H1 (cell line): ENCODE data around the gene PITPNB. TPM values are rescaled to one million over a fixed set of nuclear protein-coding genes. Genes with fewer than 3 reads are reported as not detected.

ENCODE experiments used
- CTCF ChIA-PET: fragments of 300-600 bp; sonication (Branson Sonifier 250); formaldehyde crosslinking; loops from one replicate; lab custom pipeline; 2021; ENCODE audit not compliant: partially characterized antibody; lab: Charles Lee
- POLR2A ChIA-PET: fragments of 300-600 bp; sonication (Branson Sonifier 250); formaldehyde crosslinking; loops from one replicate; lab custom pipeline; 2021; ENCODE audit warnings: inconsistent platforms; ENCODE audit not compliant: partially characterized antibody; lab: Charles Lee
- DNase-seq, 2 experiments: peaks; one replicate each; pipeline versions ENCODE4 v3.0.0 to v3.0.0-alpha.2; 2010 to 2022; ENCODE audit warnings: low spot score in 2 of 2, low read depth in 1 of 2, mixed read lengths in 1 of 2
- FAIRE-seq: peaks from 2 replicates; lab custom pipeline; 2011; peaks lifted over from hg19 to GRCh38; lab: Jason Lieb, UNC
- H2AFZ ChIP-seq: 2 replicates; pipeline ENCODE4 v1.8.1; 2012; ENCODE audit warnings: low read length, inconsistent platforms
- H2AK5ac ChIP-seq: 2 replicates; pipeline ENCODE4 v1.6.1; 2013; ENCODE audit warnings: low read depth, low read length
- H2BK120ac ChIP-seq: replicated peaks from 2 replicates; pipeline ENCODE3; 2013; ENCODE audit warnings: low read depth, low read length, inconsistent platforms
- H2BK12ac ChIP-seq: 2 replicates; pipeline ENCODE4 v1.6.1; 2013; ENCODE audit warnings: low read depth, low read length
- H2BK15ac ChIP-seq: 2 replicates; pipeline ENCODE4 v1.6.1; 2013; ENCODE audit warnings: low read length
- H2BK20ac ChIP-seq: 2 replicates; pipeline ENCODE4 v1.6.1; 2013; ENCODE audit warnings: low read length
- H2BK5ac ChIP-seq: 2 replicates; pipeline ENCODE4 v1.6.1; 2013; ENCODE audit warnings: low read depth, low read length
- H3K14ac ChIP-seq: 2 replicates; pipeline ENCODE4 v1.6.1; 2013; ENCODE audit warnings: inconsistent platforms; ENCODE audit not compliant: insufficient read length
- H3K18ac ChIP-seq: 2 replicates; pipeline ENCODE4 v1.6.1; 2013; ENCODE audit warnings: low read length; ENCODE audit errors: extremely low read depth
- H3K23ac ChIP-seq: 2 replicates; pipeline ENCODE4 v1.6.1; 2013; ENCODE audit warnings: inconsistent platforms; ENCODE audit not compliant: insufficient read length
- H3K23me2 ChIP-seq: 2 replicates; pipeline ENCODE4 v1.6.1; 2013; ENCODE audit warnings: low read depth, low read length
- H3K27ac ChIP-seq: 2 replicates; pipeline ENCODE4 v1.6.1; 2011; ENCODE audit warnings: low read depth, low read length, inconsistent platforms
- H3K27me3 ChIP-seq, 4 experiments: replicated peaks in 1 of 4; 1 replicate in 1 of 4; 2 replicates in 3 of 4; pipeline versions ENCODE4 v1.6.1 to v1.8.1; 2011 to 2013; ENCODE audit warnings: low read length in 3 of 4, mild to moderate bottlenecking in 3 of 4, inconsistent platforms in 2 of 4, mixed read lengths in 2 of 4, moderate library complexity in 1 of 4; ENCODE audit not compliant: control insufficient read depth in 3 of 4, insufficient read depth in 3 of 4; ENCODE audit errors: extremely low read depth in 1 of 4
- H3K36me3 ChIP-seq, 4 experiments: 2 replicates each; pipeline versions ENCODE4 v1.6.1 to v1.8.1; 2011 to 2013; ENCODE audit warnings: mild to moderate bottlenecking in 4 of 4, low read length in 3 of 4, moderate library complexity in 2 of 4, control low read depth in 1 of 4, inconsistent platforms in 1 of 4; ENCODE audit not compliant: insufficient read depth in 4 of 4, control insufficient read depth in 2 of 4
- H3K4ac ChIP-seq: replicated peaks from 2 replicates; pipeline ENCODE3; 2013; ENCODE audit warnings: low read length, low read depth, mixed read lengths, inconsistent platforms; ENCODE audit not compliant: insufficient read length
- H3K4me1 ChIP-seq, 4 experiments: replicated peaks in 1 of 4; 1 replicate in 1 of 4; 2 replicates in 3 of 4; pipeline versions ENCODE4 v1.6.1 to v1.8.1; 2011 to 2013; ENCODE audit warnings: low read length in 3 of 4, inconsistent platforms in 2 of 4, mixed read lengths in 1 of 4; ENCODE audit not compliant: insufficient read depth in 4 of 4, control insufficient read depth in 3 of 4
- H3K4me2 ChIP-seq, 2 experiments: 2 replicates each; pipeline versions ENCODE4 v1.6.1 to v1.8.1; 2011 to 2013; ENCODE audit warnings: low read depth in 2 of 2, low read length in 2 of 2, control low read depth in 1 of 2, inconsistent platforms in 1 of 2, mild to moderate bottlenecking in 1 of 2; ENCODE audit not compliant: insufficient read depth in 1 of 2
- H3K4me3 ChIP-seq, 4 experiments: fragments of 200-600, 300-600 bp in 1 of 4; sonication (generic), shearing (Covaris generic), sonication (Bioruptor Twin) in 1 of 4; 2 replicates each; pipeline versions ENCODE4 v1.5.1 to v1.8.1; 2011 to 2016; ENCODE audit warnings: low read length in 4 of 4, low read depth in 3 of 4, control low read depth in 2 of 4, inconsistent platforms in 2 of 4, mild to moderate bottlenecking in 2 of 4, mixed read lengths in 1 of 4, moderate library complexity in 1 of 4; ENCODE audit not compliant: insufficient read depth in 2 of 4; ENCODE audit errors: extremely low read depth in 1 of 4
- H3K56ac ChIP-seq: replicated peaks from 2 replicates; pipeline ENCODE3; 2013; ENCODE audit warnings: low read depth, mild to moderate bottlenecking, mixed read lengths, low read length, inconsistent platforms; ENCODE audit not compliant: insufficient read length
- H3K79me1 ChIP-seq: 2 replicates; pipeline ENCODE4 v1.6.1; 2013; ENCODE audit warnings: low read depth, low read length, control low read depth
- H3K79me2 ChIP-seq, 2 experiments: 2 replicates each; pipeline versions ENCODE4 v1.6.1 to v1.8.1; 2012 to 2013; ENCODE audit warnings: low read length in 2 of 2, mild to moderate bottlenecking in 2 of 2, inconsistent platforms in 1 of 2; ENCODE audit not compliant: insufficient read depth in 2 of 2, control insufficient read depth in 1 of 2
- H3K9ac ChIP-seq, 4 experiments: replicated peaks in 1 of 4; 1 replicate in 1 of 4; 2 replicates in 3 of 4; pipeline versions ENCODE4 v1.6.1 to v1.8.1; 2011 to 2013; ENCODE audit warnings: low read depth in 3 of 4, low read length in 3 of 4, control low read depth in 2 of 4, mild to moderate bottlenecking in 2 of 4, moderate library complexity in 2 of 4, inconsistent platforms in 1 of 4; ENCODE audit errors: extremely low read depth in 1 of 4
- H3K9me3 ChIP-seq, 2 experiments: 2 replicates each; pipeline versions ENCODE4 v1.6.1 to v1.8.1; 2012 to 2013; ENCODE audit warnings: mild to moderate bottlenecking in 2 of 2, moderate library complexity in 2 of 2, control low read depth in 1 of 2, inconsistent platforms in 1 of 2, low read depth in 1 of 2, low read length in 1 of 2, mixed read lengths in 1 of 2; ENCODE audit not compliant: insufficient read depth in 2 of 2
- H4K20me1 ChIP-seq, 2 experiments: replicated peaks in 1 of 2; 2 replicates each; pipeline versions ENCODE3 to v1.8.1; 2011 to 2013; ENCODE audit warnings: inconsistent platforms in 2 of 2, low read length in 2 of 2, mild to moderate bottlenecking in 1 of 2; ENCODE audit not compliant: insufficient read depth in 2 of 2, control insufficient read depth in 1 of 2
- H4K5ac ChIP-seq: 2 replicates; pipeline ENCODE4 v1.6.1; 2013; ENCODE audit warnings: low read length, low read depth, mixed read lengths, inconsistent platforms; ENCODE audit not compliant: insufficient read length
- H4K8ac ChIP-seq: 2 replicates; pipeline ENCODE4 v1.8.0; 2013; ENCODE audit warnings: mild to moderate bottlenecking, moderate library complexity, low read length, inconsistent platforms; ENCODE audit not compliant: insufficient read depth; ENCODE audit errors: extremely low read depth
- H4K91ac ChIP-seq: replicated peaks from 2 replicates; pipeline ENCODE3; 2013; ENCODE audit warnings: low read length, mixed read lengths, inconsistent platforms; ENCODE audit not compliant: insufficient read length
- CBX5 ChIP-seq: fragments of 300-800, 300-1000 bp; sonication (generic); IDR thresholded peaks from 2 replicates; pipeline ENCODE4 v1.7.1; 2016; ENCODE audit warnings: antibody characterized with exemption, low read length, low read depth
- CTCF ChIP-seq, 3 experiments: IDR thresholded peaks; 1 replicate in 2 of 3; 2 replicates in 1 of 3; pipeline versions ENCODE4 v1.5.1 to v1.6.1; 2011; ENCODE audit warnings: low read length in 3 of 3, mild to moderate bottlenecking in 3 of 3, inconsistent platforms in 2 of 3, low read depth in 1 of 3, moderate library complexity in 1 of 3; ENCODE audit not compliant: insufficient read depth in 1 of 3; ENCODE audit errors: control extremely low read depth in 1 of 3
- POU5F1 ChIP-seq: IDR thresholded peaks from 2 replicates; pipeline ENCODE4 v1.6.1; 2011; ENCODE audit warnings: low read depth, mild to moderate bottlenecking, low read length, moderate library complexity
- RAD21 ChIP-seq, 2 experiments: IDR thresholded peaks in 1 of 2; conservative IDR thresholded peaks in 1 of 2; 2 replicates each; pipeline ENCODE4 v1.6.1; 2011; ENCODE audit warnings: low read depth in 2 of 2, low read length in 2 of 2, improper control_type of control experiment in 1 of 2, inconsistent platforms in 1 of 2, mild to moderate bottlenecking in 1 of 2, moderate library complexity in 1 of 2
- RBBP5 ChIP-seq: IDR thresholded peaks from 2 replicates; pipeline ENCODE4 v1.7.1; 2012; ENCODE audit warnings: low read depth, mild to moderate bottlenecking, inconsistent platforms, low read length, moderate library complexity, borderline replicate concordance
- SIRT6 ChIP-seq: IDR thresholded peaks from one replicate; pipeline ENCODE4 v1.7.1; 2012; ENCODE audit warnings: low read length, inconsistent platforms
- SP1 ChIP-seq: IDR thresholded peaks from 2 replicates; pipeline ENCODE4 v1.6.1; 2011; ENCODE audit warnings: low read depth, low read length
- SP4 ChIP-seq: IDR thresholded peaks from 2 replicates; pipeline ENCODE4 v1.6.1; 2012; ENCODE audit warnings: low read length, inconsistent platforms
- TAF1 ChIP-seq: IDR thresholded peaks from 2 replicates; pipeline ENCODE4 v1.6.1; 2011; ENCODE audit warnings: mild to moderate bottlenecking, low read depth, low read length
- WGBS, 2 experiments: shearing (Covaris generic) in 1 of 2; methylation state at CpG; one replicate each; pipeline versions ENCODE4 v1.1.6 to v1.1.7; 2013 to 2015; ENCODE audit warnings: low lambda C conversion rate in 2 of 2, mixed read lengths in 2 of 2, inconsistent platforms in 1 of 2, low coverage in 1 of 2, missing lambda C conversion rate in 1 of 2; ENCODE audit not compliant: insufficient replicate concordance in 2 of 2, insufficient coverage in 1 of 2, insufficient read length in 1 of 2; ENCODE audit errors: extremely low coverage in 1 of 2, missing lambda C conversion rate in 1 of 2; 5-methylcytosine and 5-hydroxymethylcytosine counted together
- polyA plus RNA-seq, 7 experiments: library from polyadenylated mRNA; depleted of rRNA in 3 of 7; stranded (reverse) in 5 of 7; unstranded in 2 of 7; fragments of >200 nt in 5 of 7; fragments of 200-250 nt in 2 of 7; gene quantifications; 1 replicate in 5 of 7; 2 replicates in 1 of 7; 4 replicates in 1 of 7; pipeline versions ENCODE4 v1.2.1 to v1.2.3, GENCODE V29; 2011 to 2013; ENCODE audit warnings: missing spikeins in 2 of 7, mixed read lengths in 2 of 7
- total RNA-seq: library from RNA; stranded (reverse); fragmentation: NEBNext Ultra II Directional; extraction: Animal tissue kit (Norgen Biotek cat#: 25700); gene quantifications from 2 replicates; pipeline ENCODE4 v1.2.1, GENCODE V29; 2021

Gene PITPNB
- total and polyA plus RNA-seq, 2 of the 8 experiments (the other 6 are each of a cell fraction or from before 2014, with no cell fraction given) = 24.6 to 89.3 TPM

- H2AK5ac ChIP-seq = peak overlapping the region; percentile 6; the same call in 1 of the 2 replicates
- no peak for DNase-seq
- POLR2A ChIA-PET = no interaction called here
- TF ChIP-seq SP1 = no peak
- TF ChIP-seq SP4 = no peak
- no peak for TF ChIP-seq POU5F1
- TF ChIP-seq RAD21 (IDR thresholded peaks at IDR 0.05 in 1 of 2, conservative IDR thresholded peaks at IDR 0.05 in 1 of 2; ENCODE audit: low read depth in 2 of 2, low read length in 2 of 2) = peak; percentile 36 to 55
- TF ChIP-seq CTCF (IDR thresholded peaks at IDR 0.05; ENCODE audit: control extremely low read depth in 1 of 3, insufficient read depth in 1 of 3, low read depth in 1 of 3, low read length in 3 of 3) = peak in 1 of 3 experiments; percentile 21; a peak in 1 of 4 replicates
- TF ChIP-seq RBBP5 = no peak
- TF ChIP-seq TAF1 = no peak
- TF ChIP-seq SIRT6 = no peak
- TF ChIP-seq CBX5 = no peak
Measured at GRCh38 chr22:27820896-27821866, 97.9 kb downstream of the PITPNB start.

More at GRCh38 chr22:27820896-27821866, 97.9 kb downstream of the PITPNB start:
- Histone ChIP-seq H2BK15ac (0 out of 2 replicates have a peak overlapping the region, but pooled peaks have one; percentile 40), H3K4me3 (no peak overlapping the region), H2BK120ac (no peak overlapping the region), H3K23ac (no peak overlapping the region), H3K9me3 (no peaks in the 10 kb centered on the region), H4K20me1 (no peaks in the 10 kb centered on the region), H3K27ac (no peak overlapping the region), H4K8ac (no peak overlapping the region), H3K9ac (no peak overlapping the region), H2BK5ac (no peak overlapping the region), H4K5ac (no peak overlapping the region), H3K14ac (no peak overlapping the region), H3K18ac (no peak overlapping the region), H3K4me2 (no peak overlapping the region), H3K56ac (no peak overlapping the region), H3K36me3 (no peaks in the 10 kb centered on the region), H3K79me1 (no peaks in the 10 kb centered on the region), H4K91ac (no peak overlapping the region), H2BK20ac (no peak overlapping the region), H2AFZ (0 out of 2 replicates have a peak overlapping the region, but pooled peaks have one; percentile 13), H3K23me2 (no peaks in the 10 kb centered on the region), H2BK12ac (peak overlapping the region; percentile 68; the same call in 1 of the 2 replicates), H3K27me3 (no peaks in the 10 kb centered on the region), H3K4ac (no peak overlapping the region), H3K4me1 (peaks cover 0 to 6% (median 0%) of the 10 kb centered on the region in 4 experiments; a peak in 2 of 7 replicates), H3K79me2 (no peaks in the 10 kb centered on the region)
- CTCF ChIA-PET = interaction anchor here (1.1 kb wide), 1 partner anchor 16 kb away, joined by 3 read pairs; no protein-coding TSS in a partner anchor
- WGBS, 2 experiments = 85% methylated on average over 22 of the region's 22 CpGs; no CpG with 5 or more reads in 1 of the 2 experiments
- no peak for FAIRE-seq
